K562 treated with DMSO at 1 percent for 4 hours (cell line): ENCODE results near the gene CFAP157. TPM values are rescaled to one million over a fixed set of nuclear protein-coding genes. Genes with fewer than 3 reads are reported as not detected.

ENCODE experiments used
- total RNA-seq: library from RNA; unstranded; fragments of 300-600 nt; gene quantifications from 2 replicates; pipeline ENCODE4 v1.2.3, GENCODE V29; 2022; ENCODE audit not compliant: insufficient read depth

CFAP157 gene
- not detected in 2 replicates for total RNA-seq

GRCh38 chr9:127706836-127707241, at the start of gene CFAP157:
CFAP157 (plus strand) TSS chr9:127706988; CDS start chr9:127707032, 44 bp downstream.

GRCh38 chr9:127715470-127716337, 8.9 kb downstream of the CFAP157 start, which contains the start of the genes PTRH1 and TTC16:
PTRH1 (minus strand) TSS chr9:127715663; CDS start chr9:127715639, 24 bp downstream.
TTC16 (plus strand) TSS chr9:127716079; CDS start chr9:127716146, 67 bp downstream.

DNA sequence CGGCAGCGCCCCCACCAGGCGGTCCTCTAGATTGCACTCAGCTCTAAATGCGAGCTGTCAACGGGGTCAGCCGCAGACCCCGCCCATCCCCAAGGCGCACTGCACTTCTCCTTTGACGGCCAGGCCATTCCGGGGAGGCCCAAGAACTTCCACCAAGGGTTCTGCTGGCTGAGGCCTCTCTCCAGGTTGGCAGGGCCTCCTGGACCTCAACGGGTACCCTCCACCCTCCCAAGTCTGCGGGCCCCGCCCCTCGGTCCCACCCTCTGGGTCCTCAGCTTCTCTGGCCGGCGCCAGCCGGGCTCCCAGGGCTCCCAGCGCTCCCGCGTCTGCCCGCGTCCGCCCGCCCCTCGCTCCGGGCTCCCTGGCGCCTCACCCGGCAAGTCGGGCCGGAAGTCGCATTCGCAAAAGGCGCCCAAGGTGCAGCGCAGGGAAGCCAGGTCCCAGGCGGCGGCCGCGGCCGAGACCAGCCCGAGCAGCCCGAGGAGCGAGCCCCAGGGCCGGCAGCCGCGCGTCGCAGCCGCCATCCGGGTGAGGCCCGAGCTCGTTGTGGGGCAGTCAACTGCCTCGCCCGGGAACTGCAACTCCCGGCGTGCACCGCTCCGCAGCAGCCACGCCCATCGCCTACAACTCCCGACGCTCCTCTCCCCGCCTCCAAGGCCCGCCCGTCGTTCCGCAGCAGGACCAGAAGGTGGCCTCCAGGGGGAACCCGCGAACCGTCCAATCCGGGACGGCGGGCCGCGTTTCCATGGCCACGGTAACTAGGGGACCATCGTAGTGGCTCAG, 28.1 kb downstream of the CFAP157 start, which contains the start of gene TOR2A:
TSS of gene TOR2A (minus strand) at position 548 of the 783 bp plus-strand sequence. CDS start at position 524, 24 bp downstream.

Other genes with a start within 250 kb of the CFAP157 start
- gene STXBP1, start 94.7 kb upstream of the CFAP157 start, total RNA-seq = 33.0 and 34.5 TPM in 2 replicates
- 11.8 and 17.2 TPM in 2 replicates for gene PTRH1, start 8.7 kb downstream of the CFAP157 start, total RNA-seq
- not detected in 2 replicates for gene TTC16, start 9.1 kb downstream of the CFAP157 start, total RNA-seq
- gene TOR2A, start 28.3 kb downstream of the CFAP157 start, total RNA-seq = 92.3 and 96.6 TPM in 2 replicates
- gene SH2D3C, start 71.7 kb downstream of the CFAP157 start, total RNA-seq = 3.4 and 4.3 TPM in 2 replicates
- gene CDK9, start 79.0 kb downstream of the CFAP157 start, total RNA-seq = 25.5 and 46.9 TPM in 2 replicates
- gene FPGS, start 95.9 kb downstream of the CFAP157 start, total RNA-seq = 47.7 and 52.6 TPM in 2 replicates
- gene ENG, start 147.7 kb downstream of the CFAP157 start, total RNA-seq = 1.5 and 4.3 TPM in 2 replicates
- gene AK1, start 170.7 kb downstream of the CFAP157 start, total RNA-seq = 60.0 and 80.4 TPM in 2 replicates
- gene ST6GALNAC6, start 192.6 kb downstream of the CFAP157 start, total RNA-seq = 11.0 and 16.1 TPM in 2 replicates
- 33.9 and 43.9 TPM in 2 replicates for gene ST6GALNAC4, start 210.1 kb downstream of the CFAP157 start, total RNA-seq
- 1.9 and 3.2 TPM in 2 replicates for gene PIP5KL1, start 223.8 kb downstream of the CFAP157 start, total RNA-seq
- 61.7 and 64.3 TPM in 2 replicates for gene DPM2, start 230.9 kb downstream of the CFAP157 start, total RNA-seq